Coronary artery (tissue), 2 donors: ENCODE measurements around the gene RNU6-9.

ENCODE experiments used
- DNase-seq: peaks from one replicate; pipeline ENCODE4 v3.0.0-alpha.2; 2017; ENCODE audit warnings: low spot score
- H3K27ac ChIP-seq, 2 donors: fragments of 200-600 bp; sonication (generic); one replicate each; pipeline ENCODE4 v1.5.1; 2016 to 2019
- H3K4me3 ChIP-seq: fragments of 200-600 bp; sonication (generic); 2 replicates; pipeline ENCODE4 v1.5.1; 2016; ENCODE audit warnings: mild to moderate bottlenecking, moderate library complexity
- CTCF ChIP-seq: fragments of 200-600 bp; sonication (generic); IDR thresholded peaks from one replicate; pipeline ENCODE4 v1.5.1; 2019; ENCODE audit warnings: antibody characterized with exemption

The RNU6-9 gene

GRCh38 chr19:855566-856120 is 37.6 kb upstream of the RNU6-9 start:
- TF ChIP-seq CTCF: no peak
- no peak for DNase-seq
- Histone ChIP-seq H3K27ac (no peak overlapping the region), H3K4me3 (no peak overlapping the region)

- Histone ChIP-seq H3K4me3 (no peak overlapping the region), H3K27ac (peak overlapping the region in 1 of 2 donors; percentile 81)
- TF ChIP-seq CTCF: no peak
- no peak for DNase-seq
Observed at GRCh38 chr19:858284-858683, 35.0 kb upstream of the RNU6-9 start.

- Histone ChIP-seq H3K4me3 (peak within 1 kb of the TSS; percentile 72), H3K27ac (peak within 1 kb of the TSS; percentile 55 to 81)
- TF ChIP-seq CTCF: no peak
- no peak for DNase-seq
Observed at GRCh38 chr19:858868-859843, 34.1 kb upstream of the RNU6-9 start, which contains the start of gene CFD. Gene CFD, plus strand, starts transcription at chr19:859664. Its CDS starts 26 bp downstream, at chr19:859690.

GRCh38 chr19:861141-861755 is 32.0 kb upstream of the RNU6-9 start:
- no peak for DNase-seq
- no peak for TF ChIP-seq CTCF
- Histone ChIP-seq H3K27ac (peak overlapping the region in 1 of 2 donors; percentile 81), H3K4me3 (peak overlapping the region; percentile 72)

GRCh38 chr19:861756-862580 is 31.3 kb upstream of the RNU6-9 start:
- Histone ChIP-seq H3K4me3 (peak overlapping the region; percentile 72), H3K27ac (peak overlapping the region in 1 of 2 donors; percentile 20)
- TF ChIP-seq CTCF: no peak
- DNase-seq: no peak

- Histone ChIP-seq H3K27ac (peak overlapping the region in 1 of 2 donors; percentile 20), H3K4me3 (peak overlapping the region; percentile 44)
- no peak for DNase-seq
- no peak for TF ChIP-seq CTCF
Observed at GRCh38 chr19:862581-863314, 30.5 kb upstream of the RNU6-9 start.
